ENCODE measurements around the gene ATP8A2.

Gene ATP8A2

DNA sequence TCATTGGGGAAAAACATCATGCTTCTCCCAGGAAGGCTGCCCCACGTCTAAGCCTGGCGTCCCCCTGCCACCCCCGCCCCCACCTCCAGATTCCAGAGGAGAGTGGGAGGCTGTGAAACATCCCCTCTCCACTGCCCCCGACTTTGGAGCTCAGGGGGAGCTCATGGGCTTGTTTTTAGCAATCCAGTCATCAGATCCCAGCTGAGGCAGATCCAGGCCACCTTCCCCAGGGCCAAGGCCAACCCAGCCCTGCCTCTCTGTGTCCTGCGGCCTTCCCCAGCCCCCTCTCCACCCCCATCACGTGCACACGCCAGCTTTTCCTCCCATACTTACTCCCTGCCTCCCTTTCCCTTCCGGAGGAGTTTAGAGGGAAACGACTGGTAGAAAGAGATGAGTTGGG is 641.2 kb downstream of the ATP8A2 start:
- Histone ChIP-seq H3K4me1 (ENCODE audit: control insufficient read depth, insufficient read depth, low read length) (peaks cover 7% of the 10 kb centered on the region), H3K36me3 (ENCODE audit: control insufficient read depth, insufficient read depth, low read length) (no peaks in the 10 kb centered on the region), H3K4me3 (ENCODE audit: insufficient read depth, low read depth, low read length) (no peak overlapping the region), H3K27me3 (ENCODE audit: control insufficient read depth, insufficient read depth, low read length, poor library complexity, severe bottlenecking) (no peaks in the 10 kb centered on the region), H3K9me3 (ENCODE audit: control insufficient read depth, low read length) (no peaks in the 10 kb centered on the region), H3K27ac (ENCODE audit: insufficient read depth, low read depth, low read length, poor library complexity, severe bottlenecking) (no peak overlapping the region)
- WGBS, 2 experiments, result 77 to 79% methylated on average over 9 of the region's 9 CpGs

DNA sequence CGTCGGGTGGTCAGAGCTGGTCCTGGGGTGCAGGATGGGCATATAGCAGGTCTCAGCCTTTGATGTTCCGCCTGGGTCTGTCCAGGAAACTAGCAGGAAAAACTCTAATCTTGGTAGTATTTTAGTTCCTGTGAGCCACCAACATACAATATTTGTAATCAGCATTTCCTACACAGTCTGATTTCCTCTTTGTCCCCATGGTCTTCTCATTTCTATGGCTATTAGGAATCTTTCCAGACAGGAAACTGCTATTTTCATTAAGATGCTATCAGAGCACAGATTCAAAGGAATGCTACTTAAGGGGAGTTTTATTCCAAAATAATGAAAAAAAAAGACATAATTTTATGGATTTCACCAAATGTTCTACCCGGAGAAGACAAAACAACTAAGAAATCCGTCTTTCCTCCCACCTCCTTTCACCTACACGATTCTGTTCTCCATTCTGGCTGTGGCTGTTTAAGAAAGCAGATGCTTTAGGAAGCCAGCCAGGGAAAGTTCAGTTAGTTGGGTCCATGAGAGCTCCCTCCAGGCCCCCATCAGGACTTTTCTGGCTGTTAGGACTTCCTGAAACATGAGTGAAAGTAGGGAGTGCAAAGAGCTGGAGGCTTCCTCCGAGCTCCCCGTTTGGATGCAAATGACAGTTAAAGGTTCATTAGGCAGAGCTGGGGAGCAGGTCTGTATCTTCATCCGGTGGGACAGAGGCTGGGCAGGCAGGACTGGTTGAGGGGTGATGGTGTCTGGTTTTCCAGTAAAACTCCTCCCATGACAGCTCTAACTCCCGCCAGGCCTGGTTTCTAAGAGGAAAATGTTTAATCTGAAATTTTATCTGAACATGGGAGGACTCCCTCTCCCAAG is 643.7 kb downstream of the ATP8A2 start:
- Histone ChIP-seq H3K27me3 (ENCODE audit: control insufficient read depth, insufficient read depth, low read length, poor library complexity, severe bottlenecking) (no peaks in the 10 kb centered on the region), H3K4me3 (ENCODE audit: insufficient read depth, low read depth, low read length) (no peak overlapping the region), H3K9me3 (ENCODE audit: control insufficient read depth, low read length) (no peaks in the 10 kb centered on the region), H3K36me3 (ENCODE audit: control insufficient read depth, insufficient read depth, low read length) (no peaks in the 10 kb centered on the region), H3K4me1 (ENCODE audit: control insufficient read depth, insufficient read depth, low read length) (peaks cover 7% of the 10 kb centered on the region), H3K27ac (ENCODE audit: insufficient read depth, low read depth, low read length, poor library complexity, severe bottlenecking) (no peak overlapping the region)
- 86 to 87% methylated on average over 10 of the region's 10 CpGs for WGBS, 2 experiments

DNA sequence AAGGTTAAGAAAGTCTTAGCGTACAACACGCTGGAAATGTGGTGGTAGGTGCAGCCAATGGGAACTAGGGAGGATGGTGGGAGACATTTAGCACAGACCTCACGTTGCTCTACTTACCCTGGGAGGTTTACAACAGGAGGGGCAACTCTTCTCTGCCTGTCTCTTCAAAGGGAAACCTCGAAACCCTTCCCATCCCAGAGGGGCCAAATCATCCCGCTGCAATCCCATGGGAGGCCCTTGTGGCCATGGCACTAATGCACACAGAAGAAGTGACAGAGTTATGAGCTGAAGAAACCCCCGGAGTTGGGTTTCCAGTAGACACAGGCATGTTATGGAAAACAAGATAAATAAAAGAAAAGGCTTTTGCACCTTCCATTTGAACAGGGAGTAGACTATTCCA is 644.4 kb downstream of the ATP8A2 start:
- peaks cover 1% of the 10 kb centered on the region for H3K4me1 ChIP-seq (ENCODE audit: control insufficient read depth, insufficient read depth, low read length)
- no peak overlapping the region for H3K4me3 ChIP-seq (ENCODE audit: insufficient read depth, low read depth, low read length)
- no peak overlapping the region for H3K27ac ChIP-seq (ENCODE audit: insufficient read depth, low read depth, low read length, poor library complexity, severe bottlenecking)
- H3K27me3 ChIP-seq (ENCODE audit: control insufficient read depth, insufficient read depth, low read length, poor library complexity, severe bottlenecking), result no peaks in the 10 kb centered on the region
- 92 to 93% methylated on average over 6 of the region's 6 CpGs for WGBS, 2 experiments
- no peaks in the 10 kb centered on the region for H3K9me3 ChIP-seq (ENCODE audit: control insufficient read depth, low read length)
- no peaks in the 10 kb centered on the region for H3K36me3 ChIP-seq (ENCODE audit: control insufficient read depth, insufficient read depth, low read length)

DNA sequence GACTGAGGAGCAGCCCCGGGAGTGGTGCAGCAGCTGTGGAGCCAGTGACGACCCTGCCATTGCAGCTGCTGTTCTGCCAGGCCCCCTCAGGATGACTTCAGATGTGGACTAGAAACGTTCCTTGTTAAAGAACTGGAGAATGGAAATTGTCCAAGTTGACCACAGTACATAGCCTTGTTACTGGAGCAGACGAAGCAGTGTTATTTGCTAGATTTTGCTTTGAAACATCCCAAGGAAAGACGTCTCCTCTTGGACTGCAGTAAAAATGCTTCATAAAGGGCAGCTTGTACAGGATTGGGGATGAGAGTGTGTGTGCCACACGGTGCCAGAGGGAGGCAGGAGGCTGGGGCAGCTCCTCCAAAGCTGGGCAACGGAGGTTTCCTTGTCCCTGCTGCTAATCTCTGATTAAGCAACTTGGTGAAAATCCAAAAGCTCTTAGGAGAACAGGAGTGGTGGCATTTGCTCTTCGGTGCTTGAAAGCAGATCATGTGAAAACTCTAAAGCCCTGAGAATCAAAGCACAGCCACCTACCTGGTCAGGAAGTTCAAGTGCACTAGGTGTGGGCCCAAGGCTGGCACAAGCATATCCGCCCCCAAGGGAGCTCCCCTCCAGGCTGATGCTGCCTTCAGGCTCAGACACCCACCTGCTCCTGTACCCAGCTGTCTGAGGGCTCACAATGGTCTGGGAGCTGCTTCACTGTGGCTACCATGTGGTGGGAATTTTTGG is 645.6 kb downstream of the ATP8A2 start:
- H3K4me1 ChIP-seq (ENCODE audit: control insufficient read depth, insufficient read depth, low read length), result no peaks in the 10 kb centered on the region
- no peaks in the 10 kb centered on the region for H3K27me3 ChIP-seq (ENCODE audit: control insufficient read depth, insufficient read depth, low read length, poor library complexity, severe bottlenecking)
- H3K36me3 ChIP-seq (ENCODE audit: control insufficient read depth, insufficient read depth, low read length), result no peaks in the 10 kb centered on the region
- H3K4me3 ChIP-seq (ENCODE audit: insufficient read depth, low read depth, low read length), result no peak overlapping the region
- WGBS, 2 experiments, result 91 to 93% methylated on average over 9 of the region's 9 CpGs
- H3K27ac ChIP-seq (ENCODE audit: insufficient read depth, low read depth, low read length, poor library complexity, severe bottlenecking), result no peak overlapping the region
- H3K9me3 ChIP-seq (ENCODE audit: control insufficient read depth, low read length), result no peaks in the 10 kb centered on the region

DNA sequence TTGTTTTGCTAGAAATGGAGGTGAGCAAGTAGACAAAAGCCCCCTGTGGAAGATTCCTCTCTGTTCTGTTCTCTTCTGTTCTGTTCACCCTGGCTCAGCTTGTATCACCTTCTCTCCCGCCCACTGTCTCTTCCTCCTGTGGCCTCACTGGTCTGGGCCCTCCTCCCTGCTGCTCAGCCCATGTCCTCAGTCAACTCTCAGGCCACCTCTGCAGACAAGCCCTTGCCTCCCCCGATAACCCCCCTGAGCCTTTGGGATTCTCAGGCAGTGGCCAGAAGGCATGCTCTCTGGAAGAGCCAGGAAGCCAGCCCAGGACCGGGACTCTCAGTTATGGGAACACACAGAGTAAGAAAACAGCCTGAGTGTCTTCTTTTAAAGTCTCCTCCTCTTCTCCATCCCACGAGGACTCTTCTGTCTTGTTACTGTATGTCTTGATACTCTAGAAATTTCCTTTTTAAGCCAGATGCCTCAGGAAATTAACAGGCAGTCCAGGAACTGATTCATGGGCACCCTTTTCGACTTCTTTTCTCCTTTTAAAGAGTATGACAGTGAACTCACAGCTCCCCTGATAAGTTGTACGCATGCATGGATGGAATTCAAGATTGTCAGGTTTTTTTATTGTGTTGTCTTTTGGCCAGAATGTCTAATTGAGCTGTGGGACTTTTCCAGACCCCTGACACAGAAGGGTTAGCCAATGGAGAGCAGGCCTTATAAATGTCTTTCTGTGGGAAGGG is 646.3 kb downstream of the ATP8A2 start:
- H3K9me3 ChIP-seq (ENCODE audit: control insufficient read depth, low read length), result no peaks in the 10 kb centered on the region
- H3K4me3 ChIP-seq (ENCODE audit: insufficient read depth, low read depth, low read length), result no peak overlapping the region
- H3K4me1 ChIP-seq (ENCODE audit: control insufficient read depth, insufficient read depth, low read length), result no peaks in the 10 kb centered on the region
- H3K27me3 ChIP-seq (ENCODE audit: control insufficient read depth, insufficient read depth, low read length, poor library complexity, severe bottlenecking), result no peaks in the 10 kb centered on the region
- no peak overlapping the region for H3K27ac ChIP-seq (ENCODE audit: insufficient read depth, low read depth, low read length, poor library complexity, severe bottlenecking)
- H3K36me3 ChIP-seq (ENCODE audit: control insufficient read depth, insufficient read depth, low read length), result no peaks in the 10 kb centered on the region
- 90 to 93% methylated on average over 6 of the region's 6 CpGs for WGBS, 2 experiments

DNA sequence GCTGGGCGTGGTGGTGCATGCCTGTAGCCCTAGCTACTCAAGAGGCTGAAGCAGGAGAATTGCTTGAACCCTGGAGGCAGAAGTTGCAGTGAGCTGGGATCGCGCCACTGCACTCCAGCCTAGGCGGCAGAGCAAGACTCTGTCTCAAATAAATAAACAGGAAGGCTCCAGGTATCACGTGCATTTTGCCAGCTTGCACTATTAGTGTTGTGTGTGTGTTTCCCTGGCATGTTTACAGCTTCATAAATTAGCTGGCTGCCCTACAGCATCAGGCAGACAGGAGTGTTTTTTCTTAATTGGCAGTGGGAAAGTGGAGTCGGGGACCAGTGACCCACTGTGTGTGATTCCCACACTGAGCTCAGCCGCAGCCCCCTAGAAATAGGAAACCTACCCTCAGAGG is 647.5 kb downstream of the ATP8A2 start:
- WGBS, 2 experiments, result 86 to 93% methylated on average over 7 of the region's 7 CpGs
- no peak overlapping the region for H3K4me3 ChIP-seq (ENCODE audit: insufficient read depth, low read depth, low read length)
- H3K9me3 ChIP-seq (ENCODE audit: control insufficient read depth, low read length), result no peaks in the 10 kb centered on the region
- no peaks in the 10 kb centered on the region for H3K36me3 ChIP-seq (ENCODE audit: control insufficient read depth, insufficient read depth, low read length)
- H3K27me3 ChIP-seq (ENCODE audit: control insufficient read depth, insufficient read depth, low read length, poor library complexity, severe bottlenecking), result no peaks in the 10 kb centered on the region
- no peaks in the 10 kb centered on the region for H3K4me1 ChIP-seq (ENCODE audit: control insufficient read depth, insufficient read depth, low read length)
- H3K27ac ChIP-seq (ENCODE audit: insufficient read depth, low read depth, low read length, poor library complexity, severe bottlenecking), result no peak overlapping the region

DNA sequence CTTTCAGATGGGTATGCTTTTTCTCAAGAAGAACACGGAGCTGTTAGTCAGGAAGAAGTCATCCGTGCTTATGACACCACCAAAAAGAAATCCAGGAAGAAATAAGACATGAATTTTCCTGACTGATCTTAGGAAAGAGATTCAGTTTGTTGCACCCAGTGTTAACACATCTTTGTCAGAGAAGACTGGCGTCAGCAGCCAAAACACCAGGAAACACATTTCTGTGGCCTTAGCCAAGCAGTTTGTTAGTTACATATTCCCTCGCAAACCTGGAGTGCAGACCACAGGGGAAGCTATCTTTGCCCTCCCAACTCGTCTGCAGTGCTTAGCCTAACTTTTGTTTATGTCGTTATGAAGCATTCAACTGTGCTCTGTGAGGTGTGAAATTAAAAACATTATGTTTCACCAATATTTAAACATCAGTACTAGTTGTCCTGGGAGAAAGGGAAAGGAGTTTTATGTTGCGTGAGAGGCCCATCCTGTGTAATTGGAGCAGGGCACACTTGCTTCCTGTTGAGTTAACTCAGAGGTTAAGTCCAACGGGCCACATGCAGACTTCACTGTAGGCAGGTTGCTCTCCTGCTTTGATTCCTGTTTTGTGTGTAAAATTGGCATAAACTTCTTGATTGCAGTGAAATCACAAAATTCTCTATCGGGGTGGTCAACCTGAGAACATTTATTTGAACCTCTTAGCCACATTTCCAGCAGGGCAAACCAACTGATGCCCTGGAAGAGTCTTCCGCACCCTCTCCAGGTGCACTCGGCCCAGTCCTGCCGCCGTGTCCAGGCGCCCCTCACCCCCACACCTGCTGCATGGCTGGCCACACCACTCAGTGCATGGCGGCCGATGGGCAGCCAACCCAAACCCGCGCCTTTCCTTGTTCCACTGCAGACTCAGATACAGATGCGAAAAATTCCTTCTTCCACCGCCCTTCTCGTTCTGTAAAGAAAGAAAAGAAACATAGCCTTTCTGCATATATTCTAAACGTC is 648.4 kb downstream of the ATP8A2 start:
- Histone ChIP-seq H3K27me3 (ENCODE audit: control insufficient read depth, insufficient read depth, low read length, poor library complexity, severe bottlenecking) (no peaks in the 10 kb centered on the region), H3K9me3 (ENCODE audit: control insufficient read depth, low read length) (no peaks in the 10 kb centered on the region), H3K4me1 (ENCODE audit: control insufficient read depth, insufficient read depth, low read length) (peaks cover 3% of the 10 kb centered on the region), H3K27ac (ENCODE audit: insufficient read depth, low read depth, low read length, poor library complexity, severe bottlenecking) (no peak overlapping the region), H3K4me3 (ENCODE audit: insufficient read depth, low read depth, low read length) (no peak overlapping the region), H3K36me3 (ENCODE audit: control insufficient read depth, insufficient read depth, low read length) (no peaks in the 10 kb centered on the region)
- 88 to 93% methylated on average over 22 of the region's 22 CpGs for WGBS, 2 experiments

DNA sequence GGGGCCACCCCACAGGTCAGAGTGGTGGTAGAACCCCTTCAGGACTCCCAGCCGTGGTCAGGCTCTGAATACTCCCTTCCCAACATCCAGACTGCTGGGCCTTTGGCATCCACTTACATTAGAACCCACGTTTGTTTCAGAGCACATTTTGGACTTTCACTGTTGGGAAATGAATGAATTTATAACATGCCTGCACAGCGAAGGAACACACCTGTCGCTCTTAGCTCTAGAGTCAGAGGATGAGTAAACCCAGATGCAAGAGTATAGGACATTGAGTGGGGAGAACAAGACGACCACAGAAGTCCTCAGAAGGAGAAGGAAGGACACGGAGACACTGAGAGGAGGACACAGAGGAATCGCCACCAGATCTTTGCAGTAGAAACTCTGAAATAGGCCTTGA is 649.1 kb downstream of the ATP8A2 start:
- WGBS, 2 experiments, result 93 to 94% methylated on average over 7 of the region's 7 CpGs
- Histone ChIP-seq H3K27ac (ENCODE audit: insufficient read depth, low read depth, low read length, poor library complexity, severe bottlenecking) (no peak overlapping the region), H3K36me3 (ENCODE audit: control insufficient read depth, insufficient read depth, low read length) (no peaks in the 10 kb centered on the region), H3K4me3 (ENCODE audit: insufficient read depth, low read depth, low read length) (no peak overlapping the region), H3K27me3 (ENCODE audit: control insufficient read depth, insufficient read depth, low read length, poor library complexity, severe bottlenecking) (no peaks in the 10 kb centered on the region), H3K4me1 (ENCODE audit: control insufficient read depth, insufficient read depth, low read length) (peaks cover 3% of the 10 kb centered on the region), H3K9me3 (ENCODE audit: control insufficient read depth, low read length) (no peaks in the 10 kb centered on the region)

DNA sequence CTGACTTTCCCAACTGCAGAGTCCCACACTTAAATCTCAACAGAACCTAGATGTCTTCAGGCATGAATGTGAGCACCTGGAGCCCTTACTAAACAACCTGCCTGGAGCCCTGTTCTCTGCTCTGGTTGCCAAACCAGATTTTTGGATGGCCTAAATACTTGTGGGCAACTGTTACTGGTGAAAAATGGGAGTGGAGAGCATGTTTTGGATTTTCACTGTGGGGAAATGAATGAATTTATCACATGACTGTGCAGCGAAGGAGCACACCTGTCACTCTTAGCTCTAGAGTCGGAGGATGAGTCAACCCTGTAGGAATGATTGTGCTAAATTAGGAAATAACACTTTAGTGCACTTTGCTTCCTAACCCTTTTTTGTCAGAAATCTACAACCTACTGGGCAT is 649.7 kb downstream of the ATP8A2 start:
- 94 to 100% methylated on average over 2 of the region's 2 CpGs for WGBS, 2 experiments
- peaks cover 8% of the 10 kb centered on the region for H3K4me1 ChIP-seq (ENCODE audit: control insufficient read depth, insufficient read depth, low read length)
- no peaks in the 10 kb centered on the region for H3K27me3 ChIP-seq (ENCODE audit: control insufficient read depth, insufficient read depth, low read length, poor library complexity, severe bottlenecking)
- no peaks in the 10 kb centered on the region for H3K9me3 ChIP-seq (ENCODE audit: control insufficient read depth, low read length)
- H3K27ac ChIP-seq (ENCODE audit: insufficient read depth, low read depth, low read length, poor library complexity, severe bottlenecking), result no peak overlapping the region
- H3K36me3 ChIP-seq (ENCODE audit: control insufficient read depth, insufficient read depth, low read length), result no peaks in the 10 kb centered on the region
- no peak overlapping the region for H3K4me3 ChIP-seq (ENCODE audit: insufficient read depth, low read depth, low read length)

Data from ectodermal cell (in vitro differentiated cells).